ENCODE results near the gene OR5B12.
"Not testable (repeated sequence)": the region's sequence is repeated elsewhere in the genome, so short reads cannot be mapped to it uniquely, and the experiment has no call there.

Gene OR5B12

DNA sequence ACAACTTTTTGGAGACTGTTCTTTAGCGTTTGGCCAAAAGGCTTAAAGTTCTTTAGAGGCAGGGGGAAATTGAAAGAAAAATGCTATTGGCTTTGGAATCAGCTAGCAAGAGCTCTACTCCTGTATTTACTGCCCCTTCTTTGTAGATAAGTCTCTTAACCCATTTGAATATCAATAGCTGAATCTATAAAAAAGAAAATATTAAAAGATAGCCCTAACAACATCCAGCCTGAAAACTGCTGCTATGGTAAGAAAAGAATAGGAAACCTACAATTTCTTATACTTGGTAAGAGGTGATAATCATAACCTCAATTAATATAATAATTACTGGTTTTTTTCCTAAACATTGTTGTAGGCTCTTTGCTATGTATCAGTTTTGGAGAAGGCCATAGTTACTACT is at the start of gene OR5B12:
TSS of gene OR5B12 (minus strand) at position 101 of the 400 bp plus-strand sequence. CDS start 2,085 bp downstream, outside the sequence.
- DNase-seq (ENCODE audit: low read depth in 2 of 2, low spot score in 1 of 2) = no peak

DNA sequence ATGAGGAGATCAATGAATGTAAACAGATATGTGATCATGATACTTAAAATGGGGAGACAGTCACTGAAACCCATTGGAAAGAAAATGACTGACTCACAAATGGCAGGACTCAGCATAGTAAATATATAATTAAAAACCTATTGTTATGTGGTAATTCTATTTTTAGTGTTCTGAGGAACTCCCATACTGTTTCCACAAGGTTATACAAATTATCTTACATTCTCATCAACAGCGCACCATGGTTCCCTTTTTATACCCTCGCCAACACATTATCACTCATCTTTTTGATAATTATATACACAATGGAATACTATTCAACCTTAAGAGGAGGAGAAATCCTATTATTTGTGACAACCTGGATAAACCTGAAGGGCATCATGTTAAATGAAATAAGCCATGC is 48.8 kb upstream of the OR5B12 start:
- no peak for DNase-seq (ENCODE audit: low read depth in 2 of 2, low spot score in 1 of 2)

DNA sequence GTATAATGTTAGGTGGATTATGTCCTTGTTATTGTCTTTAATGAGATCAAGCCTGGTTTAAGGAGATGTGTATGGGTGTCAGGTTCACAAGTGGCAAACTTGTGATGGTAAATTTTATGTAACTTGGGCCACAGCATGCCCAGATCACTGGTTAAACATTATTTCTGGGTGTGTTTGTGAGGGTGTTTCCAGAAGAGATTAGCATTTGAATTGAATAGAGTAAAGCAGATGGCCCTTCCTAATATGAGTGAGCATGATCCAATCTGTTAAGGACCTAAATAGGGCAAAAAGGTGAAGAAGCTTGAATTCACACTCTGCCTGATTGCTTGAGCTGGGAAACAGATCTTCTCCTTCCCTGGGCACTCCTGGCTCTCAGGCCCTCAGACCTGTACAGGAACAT is 45.1 kb upstream of the OR5B12 start:
- DNase-seq (ENCODE audit: low read depth in 2 of 2, low spot score in 1 of 2) = no peak

DNA sequence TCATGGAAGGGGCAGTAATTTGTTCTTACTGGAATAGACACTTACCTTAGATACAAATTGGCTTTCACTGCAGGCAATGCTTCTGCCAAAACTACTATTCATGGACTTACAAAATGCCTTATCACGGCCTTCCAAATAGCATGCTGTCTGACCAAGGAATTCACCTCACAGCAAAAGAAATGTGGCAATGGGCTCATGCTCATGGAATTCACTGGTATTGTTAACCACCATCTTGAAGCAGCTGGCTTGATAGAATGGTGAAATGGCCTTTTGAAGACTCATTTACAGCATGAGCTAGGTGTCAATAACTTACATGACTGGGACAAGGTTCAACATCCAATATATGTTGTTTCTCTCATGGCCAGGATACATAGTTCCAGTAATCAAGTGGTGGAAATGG is 43.9 kb upstream of the OR5B12 start:
- no peak for DNase-seq (ENCODE audit: low read depth in 2 of 2, low spot score in 1 of 2)

DNA sequence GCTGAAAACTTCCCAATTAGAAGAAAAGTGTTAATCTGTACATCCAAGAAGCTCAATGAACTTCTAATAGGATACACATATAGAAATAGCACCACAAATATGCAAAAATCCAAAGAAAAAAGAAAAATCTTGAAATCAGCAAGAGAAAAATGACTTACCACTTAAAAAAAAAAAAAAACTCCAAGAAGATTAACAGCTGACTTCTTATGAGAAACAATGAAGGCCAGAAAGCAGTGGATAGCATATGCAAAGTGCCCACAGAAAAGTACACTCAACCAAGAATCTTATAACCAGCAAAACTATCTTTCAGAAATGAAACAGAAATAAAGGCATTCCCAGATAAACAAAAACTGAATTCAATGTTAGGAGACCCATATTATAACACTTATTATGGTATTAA is 29.9 kb upstream of the OR5B12 start:
- DNase-seq (ENCODE audit: low read depth in 2 of 2, low spot score in 1 of 2) = no peak

DNA sequence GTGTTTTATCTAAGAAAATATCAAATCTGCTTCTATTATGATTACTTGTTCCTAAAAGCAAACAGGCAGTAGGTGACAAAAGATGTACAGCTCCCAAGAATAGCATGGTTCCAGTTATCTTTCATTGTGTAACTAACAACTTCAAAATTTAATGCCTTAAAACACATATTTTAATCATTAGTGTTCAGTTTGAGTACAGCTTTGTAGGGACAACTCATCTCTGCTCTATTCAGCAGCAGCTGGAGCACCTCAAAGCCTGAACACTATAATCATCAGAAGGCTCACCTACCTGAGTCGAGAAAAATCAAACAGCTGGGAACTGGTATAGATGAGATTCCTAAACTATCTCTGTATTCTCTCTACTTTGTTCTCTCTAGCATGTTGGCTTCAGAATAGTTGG is 24.3 kb upstream of the OR5B12 start:
- no peak for DNase-seq (ENCODE audit: low read depth in 2 of 2, low spot score in 1 of 2)

DNA sequence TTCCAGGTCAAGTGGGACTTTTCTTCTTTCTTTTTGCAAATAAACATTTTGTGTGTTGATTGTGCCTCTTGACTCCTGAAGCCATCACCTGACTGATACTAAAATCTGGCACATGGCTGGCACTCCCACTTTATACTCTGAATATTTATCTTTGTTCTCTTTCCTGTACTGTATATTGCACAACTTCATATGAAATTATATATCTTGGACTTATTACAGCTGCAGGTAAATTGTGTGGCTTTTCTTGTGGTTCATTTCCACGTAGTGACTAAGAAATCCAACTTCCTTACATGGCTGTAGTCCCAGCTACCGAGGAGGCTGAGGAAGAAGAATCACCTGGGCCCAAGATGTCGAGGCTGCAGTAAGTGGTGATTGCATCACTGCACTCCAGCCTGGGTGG is 23.7 kb upstream of the OR5B12 start:
- no peak for DNase-seq (ENCODE audit: low read depth in 2 of 2, low spot score in 1 of 2)

DNA sequence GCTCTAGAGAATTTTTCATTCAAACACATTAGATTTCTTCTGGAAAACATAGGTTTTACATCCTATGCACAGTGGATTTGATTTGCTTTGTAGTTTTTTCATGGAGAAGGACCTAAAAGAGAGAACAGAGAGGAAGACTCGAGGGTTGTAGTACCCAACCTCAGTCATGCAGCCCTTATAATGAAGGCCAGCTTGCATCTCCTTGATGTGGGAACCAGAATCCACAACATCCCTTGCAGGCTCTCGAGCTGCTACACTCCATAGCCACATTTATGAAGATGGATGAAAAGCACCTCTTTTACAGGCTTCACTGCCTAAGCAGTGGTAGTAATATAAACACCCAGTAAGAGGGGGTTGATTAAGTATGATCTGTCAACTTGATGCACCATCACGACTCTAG is 9.5 kb upstream of the OR5B12 start:
- DNase-seq (ENCODE audit: low read depth in 2 of 2, low spot score in 1 of 2) = no peak

DNA sequence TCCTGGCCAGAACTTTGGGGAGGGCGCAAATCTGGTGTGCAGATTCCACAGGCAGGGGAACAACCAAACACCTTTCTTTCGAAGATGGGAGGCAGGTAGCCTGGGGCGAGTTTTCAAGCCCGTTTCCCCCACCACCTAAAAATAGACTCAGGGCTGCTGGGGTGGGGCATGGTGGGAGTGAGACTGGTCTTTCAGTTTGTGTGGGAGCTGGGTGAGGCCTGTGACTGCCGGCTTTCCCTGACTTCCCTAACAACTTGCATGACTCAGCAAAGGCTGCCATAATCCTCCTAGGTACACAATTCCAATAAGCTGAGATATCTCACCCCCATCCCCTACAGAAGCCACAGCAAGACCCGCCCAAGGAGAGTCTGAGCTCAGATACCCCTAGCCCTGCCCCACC is 4.3 kb upstream of the OR5B12 start:
- no peak for DNase-seq (ENCODE audit: low read depth in 2 of 2, low spot score in 1 of 2)

DNA sequence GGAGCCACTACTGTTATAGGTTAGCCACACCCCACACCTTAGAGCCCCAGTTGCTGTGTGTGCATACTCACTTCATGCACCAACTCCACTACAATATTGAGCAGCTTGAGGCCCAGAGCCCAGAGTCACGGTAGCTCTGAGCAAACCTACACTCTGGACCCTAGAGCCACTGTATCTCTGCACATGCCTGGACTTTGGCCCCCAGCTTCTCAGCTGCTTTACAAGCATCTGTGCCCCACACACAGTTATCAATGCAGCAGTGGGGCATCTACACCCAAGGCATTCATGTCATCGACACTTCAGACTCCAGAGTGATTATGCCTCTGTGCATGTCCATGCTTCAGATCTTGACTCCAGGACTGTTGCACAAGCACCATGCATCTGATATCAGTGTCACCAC is 2.3 kb upstream of the OR5B12 start:
- DNase-seq (ENCODE audit: low read depth in 2 of 2, low spot score in 1 of 2) = no peak

DNA sequence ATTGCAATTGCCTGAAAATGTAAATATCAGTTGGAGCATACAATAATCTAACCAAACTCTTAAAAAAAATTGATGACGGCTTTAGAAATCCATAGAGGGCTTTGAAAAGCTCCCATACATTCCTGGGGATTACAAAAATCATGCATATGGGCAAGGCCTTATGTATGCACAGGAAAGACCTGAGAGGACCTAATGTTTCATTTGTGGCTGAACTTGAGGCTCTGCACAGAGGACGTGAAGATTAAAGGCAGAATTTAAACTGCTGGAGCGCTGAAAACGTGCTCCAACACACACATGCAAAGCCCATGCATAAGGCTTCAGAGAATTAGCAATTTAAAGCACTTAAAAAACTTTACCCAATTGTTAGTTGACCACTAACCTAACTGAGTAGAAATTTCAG is 3.5 kb downstream of the OR5B12 start:
- no peak for DNase-seq (ENCODE audit: low read depth in 2 of 2, low spot score in 1 of 2)

DNA sequence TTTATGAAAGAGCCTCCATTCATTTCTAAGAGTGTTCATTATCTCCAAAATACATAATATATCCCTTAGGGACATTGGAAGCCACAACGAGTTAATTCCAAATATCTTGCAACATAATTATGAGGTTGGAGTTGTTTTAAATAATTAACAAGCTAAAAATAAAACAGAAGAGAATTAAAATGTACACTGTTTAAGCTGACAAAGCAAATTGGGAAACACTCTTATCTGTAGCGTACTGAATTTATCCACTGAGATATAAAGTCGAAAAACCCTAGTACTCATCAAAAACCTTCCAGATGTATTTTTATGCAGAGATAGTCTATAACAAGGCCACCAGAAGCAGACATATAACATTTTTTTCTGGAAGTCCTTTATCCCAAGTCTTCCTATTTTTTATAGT is 7.8 kb downstream of the OR5B12 start:
- no peak for DNase-seq (ENCODE audit: low read depth in 2 of 2, low spot score in 1 of 2)

DNA sequence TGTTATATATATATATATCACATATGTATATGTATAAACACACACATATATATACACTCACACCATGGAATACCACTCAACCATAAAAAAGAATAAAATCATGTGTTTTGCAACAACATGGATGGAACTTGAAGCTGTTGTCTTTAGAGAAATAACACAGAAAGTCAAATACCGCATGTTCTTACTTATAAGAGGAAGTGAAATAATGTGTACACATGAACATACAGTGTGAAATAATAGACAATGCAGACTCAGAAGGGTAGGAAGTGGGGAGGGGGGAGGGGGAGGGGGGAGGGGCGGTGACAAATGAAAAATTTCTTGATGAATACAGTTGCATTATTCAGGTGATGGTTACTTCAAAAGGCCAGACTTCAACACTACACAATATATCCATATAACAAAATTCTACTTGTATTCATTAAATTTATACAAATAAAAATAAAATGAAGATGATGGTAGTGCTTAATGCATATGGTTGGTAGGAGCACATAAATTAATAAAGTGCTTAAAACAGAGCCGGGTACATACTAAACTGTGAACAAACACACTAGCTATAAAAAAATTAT is 8.3 kb downstream of the OR5B12 start:
- DNase-seq (ENCODE audit: low read depth in 2 of 2, low spot score in 1 of 2) = no peak

DNA sequence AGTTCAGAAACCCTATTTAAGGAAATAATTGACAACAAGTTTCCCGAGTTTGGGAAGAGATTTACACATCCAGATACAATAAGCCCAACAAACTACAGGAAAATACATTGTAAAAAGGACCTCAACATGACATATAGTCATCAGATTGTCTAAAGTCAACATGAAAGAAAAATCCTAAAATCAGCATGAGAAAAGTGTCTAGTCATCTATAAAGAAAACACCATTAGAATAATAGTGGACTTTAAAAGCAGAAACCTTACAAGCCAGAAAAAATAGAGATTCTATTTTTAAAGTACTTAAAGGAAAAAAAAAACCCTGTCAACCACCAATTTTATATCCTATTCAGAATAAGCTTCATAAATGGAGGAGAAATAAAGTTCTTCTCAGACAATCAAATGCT is 12.8 kb downstream of the OR5B12 start:
- DNase-seq (ENCODE audit: low read depth in 2 of 2, low spot score in 1 of 2) = no peak

DNA sequence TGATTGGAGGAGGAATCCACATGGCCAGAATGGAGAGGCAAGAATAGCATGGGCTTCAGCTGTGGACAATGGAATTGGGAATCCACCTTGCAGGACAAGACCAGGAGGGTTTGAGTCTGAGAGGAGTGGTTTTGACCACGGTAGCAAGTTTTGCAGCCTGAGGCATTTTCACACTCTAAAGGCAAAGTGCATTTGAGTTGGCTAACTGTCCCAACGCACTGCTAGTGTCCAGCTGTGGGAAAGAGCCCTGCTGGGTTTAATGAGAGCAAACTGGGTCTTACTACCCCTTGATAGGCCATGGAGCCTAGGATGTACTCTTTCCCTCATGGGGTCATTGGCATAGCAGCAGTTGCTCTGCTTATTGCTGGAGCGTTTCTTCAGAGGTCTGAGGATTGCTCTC is 14.0 kb downstream of the OR5B12 start, which contains the start of gene OR5B2:
TSS of gene OR5B2 (minus strand) at position 101 of the 400 bp plus-strand sequence. CDS start 4,860 bp downstream, outside the sequence.
- no peak for DNase-seq (ENCODE audit: low read depth in 2 of 2, low spot score in 1 of 2)

DNA sequence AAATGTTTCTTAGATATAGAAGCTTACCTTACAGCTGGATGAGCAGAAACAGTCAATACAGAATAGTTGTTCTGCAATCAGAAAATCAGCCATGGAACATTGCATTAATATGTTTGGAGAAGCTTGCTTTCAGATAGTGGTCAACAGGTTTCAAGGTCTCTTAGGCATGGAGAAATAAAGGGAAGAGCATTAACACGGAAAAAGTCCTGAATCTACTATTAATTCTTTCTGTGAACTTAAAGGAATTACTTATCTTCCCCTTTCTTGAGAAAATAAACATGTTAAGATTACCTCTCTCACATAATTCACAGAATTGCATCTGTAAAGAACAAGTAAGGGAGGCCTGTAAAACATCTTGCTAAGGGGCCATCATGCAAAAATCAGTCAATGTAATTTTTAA is 35.3 kb downstream of the OR5B12 start, which contains the start of gene OR5B3:
TSS of gene OR5B3 (minus strand) at position 101 of the 400 bp plus-strand sequence. CDS start 3,465 bp downstream, outside the sequence.
- DNase-seq (ENCODE audit: low read depth in 2 of 2, low spot score in 1 of 2) = no peak

DNA sequence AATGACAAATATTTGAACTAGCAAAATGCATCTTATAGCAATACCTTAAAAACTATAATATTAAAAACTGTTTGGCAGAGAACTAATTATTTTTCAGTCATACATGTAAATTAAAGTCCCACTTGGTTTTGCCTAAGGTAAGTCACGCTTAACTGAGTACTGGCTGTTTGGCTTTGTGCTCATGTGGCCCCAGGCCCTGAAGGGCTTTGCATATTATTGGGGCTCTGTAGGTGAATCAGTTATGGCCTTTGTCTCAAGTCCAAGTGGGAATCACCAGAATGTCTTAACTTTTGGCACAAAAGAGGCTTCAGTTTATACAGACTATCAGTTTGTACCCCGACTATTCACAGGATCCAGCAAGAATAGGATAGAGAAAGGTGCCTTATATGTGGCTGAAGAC is 42.4 kb downstream of the OR5B12 start:
- not testable (repeated sequence) for DNase-seq (ENCODE audit: low read depth in 2 of 2, low spot score in 1 of 2)

DNA sequence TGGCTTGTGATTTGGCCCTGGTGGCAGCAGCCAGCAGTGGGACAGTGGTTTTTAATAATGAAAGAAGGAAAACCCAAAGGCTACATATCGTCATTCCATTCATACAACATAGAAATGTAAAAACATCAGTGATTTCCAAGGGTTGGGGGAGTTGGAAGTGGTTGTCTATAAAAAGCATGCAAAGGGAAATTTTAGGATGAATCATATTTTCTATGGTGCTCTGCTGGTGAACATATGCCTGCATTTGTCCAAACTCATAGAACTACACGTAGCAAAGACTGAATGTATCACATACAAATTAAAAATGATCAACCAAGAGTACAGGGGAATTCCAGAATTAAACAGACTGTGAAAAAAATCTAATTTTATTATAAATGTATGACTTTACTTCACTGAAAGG is 46.5 kb downstream of the OR5B12 start:
- no peak for DNase-seq (ENCODE audit: low read depth in 2 of 2, low spot score in 1 of 2)

DNA sequence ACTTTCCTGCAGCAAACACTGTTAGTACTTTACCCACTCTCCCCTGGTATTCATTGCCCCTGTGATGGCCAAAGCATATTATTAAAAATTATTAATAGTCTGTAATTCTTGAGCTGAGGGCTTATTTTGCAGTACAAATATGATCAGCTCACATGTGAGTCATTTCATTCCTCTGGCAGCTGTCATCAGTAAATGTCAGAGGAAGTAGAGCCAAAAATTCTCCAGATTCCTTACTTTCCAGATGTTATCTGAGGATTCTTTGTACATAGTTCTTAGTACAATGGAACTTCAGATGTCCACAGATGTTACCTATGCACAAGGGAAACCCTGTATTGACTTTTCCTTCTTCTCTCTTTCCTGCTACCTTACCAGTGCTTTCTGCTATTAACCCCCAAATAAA is 47.8 kb downstream of the OR5B12 start:
- no peak for DNase-seq (ENCODE audit: low read depth in 2 of 2, low spot score in 1 of 2)

DNA sequence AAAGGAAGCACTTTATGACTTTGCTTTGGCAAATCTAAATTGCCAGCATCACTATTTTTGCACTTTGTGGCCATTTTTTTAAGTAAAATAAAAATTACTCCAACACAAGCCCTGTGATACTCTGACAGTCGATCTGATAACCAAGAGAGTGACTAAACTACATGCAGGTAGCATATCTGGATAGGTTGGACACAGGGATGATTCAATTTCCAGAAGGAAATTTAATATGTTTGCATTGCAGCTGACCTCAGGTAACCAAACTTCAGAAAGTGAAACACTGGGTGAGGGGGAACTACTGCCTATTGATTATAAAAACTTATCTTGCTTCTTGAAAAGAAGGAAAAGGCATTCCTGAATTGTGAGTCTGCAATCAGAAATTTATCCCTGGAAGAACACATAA is 49.3 kb downstream of the OR5B12 start:
- DNase-seq (ENCODE audit: low read depth in 2 of 2, low spot score in 1 of 2) = no peak

DNA sequence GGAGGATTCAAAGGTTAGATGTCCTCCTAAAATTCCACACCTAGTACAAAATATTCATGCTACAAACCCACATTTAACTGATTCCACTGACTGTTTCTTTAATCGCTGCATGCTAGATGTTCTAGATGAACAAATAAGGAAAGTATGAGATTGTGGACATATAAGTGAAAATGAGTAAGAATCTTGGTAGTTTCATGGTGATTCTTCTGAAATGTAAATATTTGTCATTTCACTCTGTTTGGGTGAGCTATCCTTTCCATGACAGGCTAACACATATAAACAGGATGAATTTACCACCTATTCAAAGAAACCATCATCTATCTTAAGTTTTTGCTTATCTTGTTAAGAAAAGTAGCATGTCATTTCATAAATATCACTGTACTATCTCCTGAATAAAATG is 50.2 kb downstream of the OR5B12 start:
- no peak for DNase-seq (ENCODE audit: low read depth in 2 of 2, low spot score in 1 of 2)

DNA sequence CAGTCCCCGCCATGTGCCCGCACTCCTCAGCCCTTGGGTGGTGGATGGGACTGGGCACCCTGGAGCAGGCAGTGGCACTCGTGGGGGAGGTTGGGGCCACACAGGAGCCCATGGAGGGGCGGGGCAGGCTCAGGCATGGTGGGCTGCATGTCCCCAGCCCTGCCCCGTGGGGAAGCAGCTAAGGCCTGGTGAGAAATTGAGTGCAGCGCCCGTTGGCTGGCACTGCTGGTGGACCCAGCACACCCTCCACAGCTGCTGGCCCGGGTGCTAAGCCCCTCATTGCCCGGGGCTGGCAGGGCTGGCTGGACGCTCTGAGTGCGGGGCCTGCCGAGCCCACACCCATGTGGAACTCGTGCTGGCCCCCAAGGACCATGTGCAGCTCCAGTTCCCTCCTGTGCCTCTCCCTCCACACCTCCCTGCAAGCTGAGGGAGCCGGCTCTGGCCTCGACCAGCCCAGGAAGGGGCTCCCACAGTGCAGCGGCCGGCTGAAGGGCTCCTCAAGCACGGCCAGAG is 51.4 kb downstream of the OR5B12 start:
- no peak for DNase-seq (ENCODE audit: low read depth in 2 of 2, low spot score in 1 of 2)

Measured in stimulated activated CD8-positive, alpha-beta memory T cell treated with anti-CD3 and anti-CD28 coated beads, Interleukin-4, amount 100 ng/mL, for 1 hour (primary cell).